Body of pancreas (tissue), 4 donors: ENCODE measurements around the gene CCNI2. TPM values are rescaled to one million over a fixed set of nuclear protein-coding genes. Genes with fewer than 3 reads are reported as not detected.

Experiments
- ATAC-seq: fragments of 150-250 bp; one replicate; pipeline ENCODE4 v1.9.1; 2016
- DNase-seq, 4 donors: peaks; one replicate each; pipeline ENCODE4 v3.0.0-alpha.2; 2019
- H3K27ac ChIP-seq, 4 donors: fragments of 200-600 bp; sonication (generic); 1 replicate in 3 of 4; 2 replicates in 1 of 4; pipeline versions ENCODE4 v1.5.1 to v1.6.1; 2016 to 2019; ENCODE audit warnings: mild to moderate bottlenecking in 1 of 4, mixed read lengths in 1 of 4, moderate library complexity in 1 of 4
- H3K27me3 ChIP-seq, 2 donors: fragments of 200-600 bp; sonication (generic); one replicate each; pipeline ENCODE4 v1.6.0; 2016; ENCODE audit warnings: mild to moderate bottlenecking in 1 of 2
- H3K36me3 ChIP-seq, 2 donors: fragments of 200-600 bp; sonication (generic); replicated peaks in 1 of 2; 2 replicates each; pipeline ENCODE4 v1.5.1; 2016; ENCODE audit warnings: low read depth in 2 of 2; ENCODE audit not compliant: insufficient read depth in 1 of 2
- H3K4me1 ChIP-seq: fragments of 200-600 bp; sonication (generic); one replicate; pipeline ENCODE4 v1.6.0; 2016
- H3K4me3 ChIP-seq, 2 donors: fragments of 200-600 bp; sonication (generic); 1 replicate in 1 of 2; 2 replicates in 1 of 2; pipeline ENCODE4 v1.5.1; 2016 to 2019
- H3K9me3 ChIP-seq, 3 donors: fragments of 200-600 bp; sonication (generic); 1 replicate in 2 of 3; 2 replicates in 1 of 3; pipeline ENCODE4 v1.5.1; 2016
- CTCF ChIP-seq, 7 experiments: fragments of 450-650 bp in 4 of 7; fragments of 200-600 bp in 3 of 7; sonication (generic) in 3 of 7; IDR thresholded peaks; one replicate each; pipeline ENCODE4 v1.5.1; 2016 to 2019; ENCODE audit warnings: antibody characterized with exemption in 7 of 7
- POLR2A ChIP-seq, 3 donors: fragments of 450-650 bp; IDR thresholded peaks; one replicate each; pipeline ENCODE4 v1.6.1; 2016; ENCODE audit warnings: antibody characterized with exemption in 3 of 3, mild to moderate bottlenecking in 2 of 3
- WGBS, 2 donors: methylation state at CpG; one replicate each; pipeline ENCODE4 v1.1.5; 2017; 5-methylcytosine and 5-hydroxymethylcytosine counted together
- intact Hi-C: fragments of 100-400 bp; cut with DNase I; formaldehyde crosslinking; loops from one replicate; pipeline ENCODE4 v1.15.1; 2023
- total RNA-seq, 2 donors: library from RNA; depleted of rRNA; stranded (reverse); fragments of >200 nt; gene quantifications; one replicate each; pipeline ENCODE4 v1.1.0, GENCODE V29; 2016

CCNI2 gene
- total RNA-seq, 2 donors from 2014 or later = 0.99 to 1.6 TPM

DNA sequence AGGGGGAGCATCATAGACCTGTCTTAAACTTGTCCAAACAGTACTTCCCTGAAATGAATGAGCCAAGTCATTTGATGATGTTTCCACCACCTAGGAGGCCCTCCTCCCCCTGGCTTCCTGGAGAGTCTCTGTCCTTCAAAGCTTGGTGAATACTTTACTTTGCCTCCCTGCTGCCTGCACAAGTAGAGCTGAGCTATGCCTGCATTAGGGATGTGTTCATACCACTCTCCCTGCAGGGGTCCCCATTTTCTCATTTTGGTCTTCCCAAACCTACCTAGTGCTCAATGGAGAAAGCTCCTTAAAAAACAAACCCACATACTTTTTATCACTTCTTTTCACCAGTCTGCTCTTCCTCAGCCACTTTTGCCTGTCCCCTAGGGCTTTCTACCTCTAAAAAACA lies 7.7 kb downstream of the CCNI2 start:
- TF ChIP-seq POLR2A (IDR thresholded peaks at IDR 0.05) (no peak), CTCF (IDR thresholded peaks at IDR 0.05) (peak in 2 of 7 experiments; percentile 31 to 37)
- no peaks in the 10 kb centered on the region for H3K27me3 ChIP-seq
- ATAC-seq (no peak), DNase-seq (no peak)
- H3K36me3 ChIP-seq = peaks cover 0 to 3% of the 10 kb centered on the region in 2 donors
- no peaks in the 10 kb centered on the region for H3K9me3 ChIP-seq
- H3K4me1 ChIP-seq = no peaks in the 10 kb centered on the region
- intact Hi-C loops = loop anchor here (5.0 kb wide), 1 partner anchor 67 kb away; no protein-coding TSS in a partner anchor
- no peak overlapping the region for H3K4me3 ChIP-seq
- H3K27ac ChIP-seq = no peak overlapping the region

DNA sequence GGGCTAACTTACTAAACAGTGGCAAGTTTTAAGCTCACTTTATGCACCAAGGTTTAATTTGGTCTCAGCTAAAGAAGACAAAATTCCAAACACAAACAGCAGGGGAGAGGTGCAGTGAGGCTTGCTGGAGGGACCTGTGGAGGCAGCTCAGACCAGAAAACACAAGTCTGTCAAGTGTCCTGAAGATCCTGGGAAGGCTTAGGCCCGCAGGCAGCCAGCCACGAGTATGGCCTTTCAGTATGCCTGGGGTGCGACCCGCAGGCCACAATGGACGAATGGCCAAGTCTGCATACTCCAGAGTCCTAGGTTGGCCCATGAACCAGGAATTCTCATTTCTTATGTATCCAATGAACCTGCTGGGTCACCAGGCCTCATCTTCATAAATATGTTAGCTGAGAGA lies 9.3 kb downstream of the CCNI2 start:
- intact Hi-C loops = no loop called here
- no peaks in the 10 kb centered on the region for H3K4me1 ChIP-seq
- no peaks in the 10 kb centered on the region for H3K27me3 ChIP-seq
- no peak for ATAC-seq
- H3K4me3 ChIP-seq = no peak overlapping the region
- peaks cover 0 to 15% of the 10 kb centered on the region in 2 donors for H3K36me3 ChIP-seq
- no peaks in the 10 kb centered on the region for H3K9me3 ChIP-seq
- H3K27ac ChIP-seq = no peak overlapping the region
- TF ChIP-seq CTCF (IDR thresholded peaks at IDR 0.05) = no peak
- no peak for TF ChIP-seq POLR2A (IDR thresholded peaks at IDR 0.05)
- DNase-seq = no peak
- 79 to 84% methylated on average over 5 of the region's 5 CpGs for WGBS, 2 donors

- ATAC-seq = no peak
- WGBS, 2 donors = 85% methylated on average over 13 of the region's 13 CpGs
Measured at GRCh38 chr5:132758451-132758850, 11.2 kb downstream of the CCNI2 start.

DNA sequence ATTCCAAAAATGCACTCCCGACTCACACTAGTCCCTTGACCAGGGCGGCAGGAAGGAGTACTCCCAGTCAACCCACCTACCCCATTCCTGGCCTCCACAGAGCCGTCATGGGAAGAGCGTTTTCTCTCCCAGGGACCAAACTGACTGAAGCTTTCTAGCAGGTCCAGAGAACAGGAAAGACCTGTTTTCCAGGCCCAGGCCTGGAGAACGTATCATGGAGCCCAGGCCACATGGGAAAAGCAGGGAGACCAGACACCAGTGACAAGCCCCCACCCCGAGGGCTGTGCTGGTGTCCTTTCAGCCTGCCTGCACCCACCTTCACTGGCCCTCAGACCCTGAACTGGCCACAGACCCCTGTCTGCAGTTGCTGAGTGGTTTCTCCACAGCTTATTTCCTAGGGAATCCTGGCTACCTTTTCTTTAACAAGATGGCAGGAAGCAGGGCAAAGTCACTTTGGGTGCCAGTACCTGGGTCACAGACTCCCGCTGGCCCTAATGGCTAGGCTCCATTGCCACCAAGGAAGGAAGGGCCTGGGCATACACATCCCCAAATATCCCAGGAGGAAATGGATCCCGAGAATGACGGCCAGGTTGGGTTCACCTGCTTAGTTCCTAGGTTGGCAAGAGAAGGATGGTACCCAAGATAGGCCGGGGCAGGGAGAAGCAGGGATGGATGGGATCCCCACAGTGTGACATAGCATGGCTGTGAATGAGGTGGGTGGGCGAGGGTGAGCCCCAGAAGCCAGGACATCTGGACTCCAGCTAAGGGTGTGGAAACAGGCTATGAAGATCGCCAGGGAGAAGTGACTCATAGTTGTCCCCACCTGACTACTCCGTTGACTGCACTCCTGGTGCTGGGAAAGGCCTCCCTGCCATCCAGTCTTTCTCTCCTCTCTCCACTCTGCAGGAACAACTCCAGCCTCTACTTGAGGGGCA lies 12.2 kb downstream of the CCNI2 start:
- peaks cover 0 to 25% of the 10 kb centered on the region in 2 donors for H3K36me3 ChIP-seq
- no peak for DNase-seq

More at GRCh38 chr5:132758451-132758850, 11.2 kb downstream of the CCNI2 start:
- Histone ChIP-seq H3K36me3 (peaks cover 0 to 20% of the 10 kb centered on the region in 2 donors), H3K27ac (no peak overlapping the region), H3K4me1 (no peaks in the 10 kb centered on the region), H3K9me3 (no peaks in the 10 kb centered on the region), H3K4me3 (no peak overlapping the region), H3K27me3 (no peaks in the 10 kb centered on the region)
- intact Hi-C loops = no loop called here
- DNase-seq = no peak
- no peak for TF ChIP-seq POLR2A (IDR thresholded peaks at IDR 0.05)
- TF ChIP-seq CTCF (IDR thresholded peaks at IDR 0.05) = no peak

More for the DNA sequence above, 12.2 kb downstream of the CCNI2 start:
- no peak overlapping the region for H3K4me3 ChIP-seq
- WGBS, 2 donors = 89 to 90% methylated on average over 12 to 13 of the region's 13 CpGs
- ATAC-seq = no peak
- H3K4me1 ChIP-seq = no peaks in the 10 kb centered on the region
- intact Hi-C loops = no loop called here
- H3K27ac ChIP-seq = no peak overlapping the region
- TF ChIP-seq CTCF (IDR thresholded peaks at IDR 0.05) = no peak
- no peak for TF ChIP-seq POLR2A (IDR thresholded peaks at IDR 0.05)
- H3K27me3 ChIP-seq = no peaks in the 10 kb centered on the region
- H3K9me3 ChIP-seq = no peaks in the 10 kb centered on the region
